NK-92 treated with Interleukin-12 subunit alpha and Interleukin-12 subunit beta, amount 100 ng/mL, for 24 hours (cell line): ENCODE measurements around the gene AQP5.
A peak's percentile ranks its signal among the peaks of the same experiment; 100 is the strongest.

ENCODE experiments used
- DNase-seq: peaks from one replicate; lab custom pipeline; 2025; lab: John Stamatoyannopoulos, UW

AQP5 gene

DNA sequence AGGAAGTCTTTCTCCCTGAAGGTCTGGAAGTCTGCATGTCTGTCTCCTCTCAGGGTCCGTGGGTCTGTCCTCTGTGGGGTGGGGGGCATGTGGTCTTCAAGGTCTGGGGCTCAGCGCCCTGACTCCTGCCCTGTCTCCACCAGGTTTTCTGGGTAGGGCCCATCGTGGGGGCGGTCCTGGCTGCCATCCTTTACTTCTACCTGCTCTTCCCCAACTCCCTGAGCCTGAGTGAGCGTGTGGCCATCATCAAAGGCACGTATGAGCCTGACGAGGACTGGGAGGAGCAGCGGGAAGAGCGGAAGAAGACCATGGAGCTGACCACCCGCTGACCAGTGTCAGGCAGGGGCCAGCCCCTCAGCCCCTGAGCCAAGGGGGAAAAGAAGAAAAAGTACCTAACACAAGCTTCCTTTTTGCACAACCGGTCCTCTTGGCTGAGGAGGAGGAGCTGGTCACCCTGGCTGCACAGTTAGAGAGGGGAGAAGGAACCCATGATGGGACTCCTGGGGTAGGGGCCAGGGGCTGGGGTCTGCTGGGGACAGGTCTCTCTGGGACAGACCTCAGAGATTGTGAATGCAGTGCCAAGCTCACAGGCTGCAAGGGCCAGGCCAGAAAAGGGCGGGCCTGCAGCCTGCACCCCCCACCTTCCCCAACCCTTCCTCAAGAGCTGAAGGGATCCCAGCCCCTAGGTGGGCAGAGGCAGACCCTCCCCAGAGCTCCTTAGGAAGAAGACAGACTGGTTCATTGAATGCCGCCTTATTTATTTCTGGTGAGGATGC is 3.4 kb downstream of the AQP5 start:
- no peak for DNase-seq

DNA sequence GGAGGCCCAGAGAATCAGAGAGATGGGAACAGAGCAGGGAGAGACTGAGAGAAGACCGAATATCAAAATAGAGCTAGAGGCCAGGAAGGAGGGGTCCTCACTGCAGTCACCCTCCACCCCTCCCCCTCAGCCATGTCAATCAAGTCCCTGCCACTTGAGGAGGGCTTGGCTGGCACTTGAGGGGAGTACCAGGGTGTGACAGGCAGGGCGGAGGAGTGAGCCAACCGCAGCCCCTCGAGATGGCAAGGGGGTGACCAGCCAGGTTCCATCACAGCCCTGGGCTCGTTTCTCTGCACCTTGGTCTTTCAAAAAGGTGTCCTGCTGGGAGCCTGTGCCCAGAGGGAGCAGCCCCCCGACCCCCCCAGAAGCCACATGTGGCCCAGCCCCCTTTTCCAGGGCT is 4.2 kb downstream of the AQP5 start:
- no peak for DNase-seq

- no peak for DNase-seq
Observed at GRCh38 chr12:49966511-49967041, 4.9 kb downstream of the AQP5 start.

DNA sequence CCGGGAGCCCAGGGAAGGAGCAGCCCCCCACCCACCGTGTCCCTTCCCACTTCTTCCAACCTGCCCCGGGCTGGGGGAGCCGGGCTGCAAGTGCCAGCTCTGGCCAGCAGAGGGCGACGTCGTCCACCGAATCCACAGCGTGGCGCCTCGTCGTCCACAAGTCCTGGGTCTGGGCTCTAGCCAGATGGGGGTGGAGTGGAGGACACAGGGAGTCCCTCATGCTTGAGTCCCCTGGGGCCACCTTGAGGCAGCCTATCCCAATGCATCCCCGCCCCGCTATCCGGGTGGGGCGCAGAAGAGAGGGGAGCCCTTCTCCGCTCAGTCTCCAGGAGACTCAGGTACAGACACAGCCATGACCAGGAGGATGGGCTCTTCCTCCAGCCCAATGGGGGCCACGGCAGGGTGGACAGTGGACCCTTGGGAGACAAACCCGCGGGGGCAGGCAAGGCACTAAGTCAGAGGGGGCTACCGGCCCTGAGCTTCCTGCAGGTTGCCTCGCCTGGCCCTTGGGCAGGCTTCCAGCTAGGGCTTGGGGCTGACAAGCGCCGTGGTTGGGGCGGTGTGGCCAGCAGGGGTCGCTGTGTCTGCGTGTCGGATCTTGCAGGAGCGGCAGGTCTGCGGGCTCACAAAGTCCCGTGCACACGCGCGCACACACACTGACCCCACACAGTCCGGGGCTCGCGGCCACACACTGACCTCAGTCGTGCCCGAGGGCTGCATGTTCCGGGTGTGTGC is 5.5 kb downstream of the AQP5 start:
- DNase-seq: peak; percentile 37

GRCh38 chr12:49967777-49968250 is 6.1 kb downstream of the AQP5 start:
- no peak for DNase-seq

DNA sequence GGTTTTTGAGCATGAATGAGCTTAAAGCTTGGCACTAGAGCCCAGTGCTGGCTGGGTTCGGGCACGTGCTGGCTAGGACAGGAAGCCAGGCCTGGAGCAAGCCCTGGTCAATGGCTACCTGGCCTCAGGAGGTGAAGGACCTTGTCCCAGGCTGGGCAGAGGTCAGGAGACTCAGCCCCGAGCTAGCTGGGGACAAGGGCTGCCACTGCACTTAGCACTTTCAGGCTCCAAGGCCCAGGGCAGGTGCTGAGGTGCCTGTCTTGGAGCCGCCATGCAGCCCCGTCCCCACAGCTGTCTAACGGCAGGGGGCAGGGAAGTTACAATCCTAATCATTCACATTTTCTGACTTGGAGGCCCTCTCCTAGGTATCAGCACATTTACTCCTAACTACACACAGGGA is 6.8 kb downstream of the AQP5 start:
- DNase-seq: no peak

DNA sequence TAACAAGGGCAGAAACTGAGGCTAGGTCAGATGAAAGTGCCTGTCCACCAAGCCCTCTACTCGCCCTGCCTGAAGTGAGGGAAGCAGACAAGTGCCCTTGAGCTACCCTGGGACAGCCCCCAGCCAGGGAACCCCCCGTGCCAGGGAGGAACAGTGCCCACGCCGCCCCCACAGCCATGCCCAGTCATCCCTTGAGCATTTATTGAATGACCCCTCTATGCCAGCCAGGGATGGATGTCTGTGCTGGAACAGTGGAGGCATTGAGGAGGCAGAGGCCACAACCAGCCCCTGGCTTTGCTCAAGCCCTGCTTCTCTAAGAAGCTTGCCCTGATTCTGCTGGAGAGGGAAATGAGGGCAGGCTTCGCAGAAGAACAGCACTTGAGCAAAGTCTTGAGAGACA is 7.4 kb downstream of the AQP5 start:
- DNase-seq: no peak

DNA sequence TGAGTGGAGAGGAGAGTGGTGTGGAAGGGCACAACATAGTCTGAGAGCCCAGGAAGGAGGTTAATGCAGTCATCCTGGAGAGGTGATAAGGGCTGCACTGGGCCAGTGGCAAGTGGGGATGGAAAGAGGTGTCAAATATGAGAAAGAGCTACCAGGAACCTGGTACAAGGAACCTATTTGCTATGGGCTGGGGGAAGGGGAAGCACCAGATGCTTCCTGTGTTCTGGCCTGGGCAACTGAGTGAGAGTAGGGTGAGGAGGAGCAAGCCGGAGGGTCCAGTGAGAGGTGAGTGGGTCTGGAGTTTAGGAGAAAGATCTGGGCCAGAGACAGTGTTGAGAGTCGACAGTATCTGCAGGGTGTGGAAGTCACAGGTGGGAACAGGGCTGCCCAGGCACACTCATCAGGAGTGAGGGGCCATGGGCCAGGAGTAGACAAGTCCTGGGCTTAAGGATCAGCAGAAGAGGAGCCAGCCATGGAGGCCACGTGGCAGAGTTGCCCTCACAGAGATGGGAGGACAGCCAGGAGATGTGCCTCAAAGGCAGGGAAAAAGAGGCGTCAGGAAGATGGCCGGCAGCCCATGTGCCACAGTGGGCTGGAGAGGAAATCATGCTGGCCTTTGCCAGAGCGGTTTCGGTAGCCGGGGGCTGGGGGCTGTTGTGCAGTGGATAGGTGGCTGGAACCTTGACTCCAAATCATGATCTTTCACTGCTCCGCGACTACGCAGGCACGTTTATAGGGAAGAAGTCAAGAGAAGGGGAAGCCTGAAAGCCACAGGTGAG is 8.2 kb downstream of the AQP5 start:
- DNase-seq: no peak

DNA sequence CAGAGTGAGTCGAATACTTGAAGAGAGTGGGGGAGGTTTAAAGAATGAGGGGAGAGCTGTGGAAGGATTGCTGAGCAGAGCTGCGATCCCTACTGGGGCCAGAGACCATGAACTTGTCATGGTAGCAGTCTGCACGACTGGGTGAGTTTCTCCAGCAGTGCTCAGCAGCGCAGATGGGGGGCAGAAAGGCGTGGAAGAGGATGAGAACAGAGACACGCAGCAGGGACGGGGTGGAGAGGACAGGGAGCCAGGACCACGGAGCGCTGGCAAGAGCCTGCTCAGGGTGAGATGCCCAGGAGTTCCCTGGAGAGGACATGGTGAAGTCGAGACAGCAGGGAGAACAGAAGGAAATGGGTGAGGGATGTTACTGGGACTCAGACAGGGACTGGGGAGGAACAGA is 9.0 kb downstream of the AQP5 start:
- DNase-seq: no peak

DNA sequence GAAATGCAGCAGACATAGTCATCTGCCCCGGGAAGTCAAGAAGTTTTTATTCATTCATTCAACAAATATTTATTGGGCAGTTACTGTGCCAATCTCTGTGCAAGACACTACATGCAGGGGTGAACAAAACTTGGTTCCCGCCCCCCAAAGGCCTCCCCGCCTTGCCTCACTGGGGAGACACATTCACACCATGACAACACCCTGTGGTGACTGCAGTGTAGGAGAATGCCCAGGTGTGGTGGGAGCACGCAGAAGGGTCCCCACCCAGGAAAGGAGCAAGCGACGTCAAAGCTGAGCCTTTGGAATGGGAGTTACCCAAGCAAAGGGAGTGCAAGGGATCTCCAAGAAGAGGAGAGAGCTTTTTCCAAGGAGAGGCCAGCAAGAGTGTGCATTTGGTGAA is 9.5 kb downstream of the AQP5 start:
- no peak for DNase-seq

DNA sequence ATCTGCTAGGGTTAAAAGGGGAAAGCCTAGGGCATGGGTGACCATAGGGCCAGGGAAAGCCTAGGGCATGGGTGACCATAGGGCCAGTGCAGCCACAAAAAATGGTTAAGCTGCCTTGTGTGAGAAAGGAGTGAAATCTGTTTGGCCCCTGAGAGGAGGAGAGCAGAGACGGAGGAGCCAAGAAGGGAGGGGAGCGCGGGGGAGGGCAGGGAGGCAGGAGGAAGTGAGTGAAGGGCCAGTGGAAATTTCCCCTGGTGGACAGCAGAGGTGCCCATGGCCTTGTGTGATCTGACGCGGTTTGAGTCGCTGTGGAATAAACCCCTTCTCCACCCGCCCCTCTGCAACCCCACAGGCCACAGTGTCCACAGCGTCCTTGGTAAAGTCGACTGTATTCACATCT is 10.5 kb downstream of the AQP5 start:
- DNase-seq: no peak

DNA sequence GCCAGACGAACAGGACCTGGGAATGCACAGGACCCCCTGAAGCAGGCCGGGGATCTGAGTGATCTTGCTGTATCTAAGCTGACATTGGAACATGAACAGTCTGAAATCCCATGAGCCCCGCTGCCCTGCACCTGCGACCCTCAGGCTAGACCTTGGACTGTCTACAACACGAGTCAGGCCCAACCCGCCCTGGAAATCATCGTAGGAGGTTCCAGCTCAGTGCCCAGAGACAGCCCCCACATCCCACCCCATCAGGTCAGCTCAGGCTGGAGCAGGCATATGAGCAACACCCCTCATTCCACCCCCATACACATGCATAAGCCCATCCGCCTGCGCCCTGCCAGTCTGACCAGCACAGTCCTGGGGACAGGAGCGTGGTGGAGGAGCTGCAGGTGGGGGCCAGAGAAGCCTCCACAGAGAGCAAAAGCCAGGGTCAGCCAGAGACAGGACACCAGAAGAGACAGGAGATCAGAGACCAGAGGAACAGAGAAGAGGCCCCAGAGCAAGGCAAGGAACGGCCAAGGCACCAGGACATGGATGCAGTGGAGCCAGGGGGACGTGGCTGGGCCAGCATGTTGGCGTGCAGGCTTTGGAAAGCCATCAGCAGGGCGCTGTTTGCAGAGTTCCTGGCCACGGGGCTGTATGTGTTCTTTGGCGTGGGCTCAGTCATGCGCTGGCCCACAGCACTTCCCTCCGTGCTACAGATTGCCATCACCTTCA is 11.1 kb downstream of the AQP5 start, which contains the start of gene AQP6:
TSS of gene AQP6 (plus strand) at position 307 of the 720 bp plus-strand sequence. CDS start at position 534, 227 bp downstream.
- no peak for DNase-seq

DNA sequence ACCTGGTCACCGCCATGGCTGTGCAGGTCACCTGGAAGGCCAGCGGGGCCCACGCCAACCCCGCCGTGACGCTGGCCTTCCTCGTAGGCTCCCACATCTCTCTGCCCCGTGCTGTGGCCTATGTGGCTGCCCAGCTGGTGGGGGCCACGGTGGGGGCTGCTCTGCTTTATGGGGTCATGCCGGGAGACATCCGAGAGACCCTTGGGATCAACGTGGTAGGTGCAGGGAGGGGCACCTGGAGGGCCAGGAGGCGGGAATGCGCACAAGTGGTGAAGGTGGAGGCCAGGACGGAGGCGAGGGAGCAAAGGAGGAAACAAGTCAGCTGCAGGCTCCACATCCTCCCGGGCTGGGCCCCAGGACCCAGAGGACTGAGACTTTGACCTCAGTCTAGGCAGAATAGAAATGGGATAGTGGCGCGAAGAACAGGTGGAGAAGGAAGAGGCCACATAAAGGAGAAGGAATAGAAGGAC is 11.7 kb downstream of the AQP5 start:
- no peak for DNase-seq

DNA sequence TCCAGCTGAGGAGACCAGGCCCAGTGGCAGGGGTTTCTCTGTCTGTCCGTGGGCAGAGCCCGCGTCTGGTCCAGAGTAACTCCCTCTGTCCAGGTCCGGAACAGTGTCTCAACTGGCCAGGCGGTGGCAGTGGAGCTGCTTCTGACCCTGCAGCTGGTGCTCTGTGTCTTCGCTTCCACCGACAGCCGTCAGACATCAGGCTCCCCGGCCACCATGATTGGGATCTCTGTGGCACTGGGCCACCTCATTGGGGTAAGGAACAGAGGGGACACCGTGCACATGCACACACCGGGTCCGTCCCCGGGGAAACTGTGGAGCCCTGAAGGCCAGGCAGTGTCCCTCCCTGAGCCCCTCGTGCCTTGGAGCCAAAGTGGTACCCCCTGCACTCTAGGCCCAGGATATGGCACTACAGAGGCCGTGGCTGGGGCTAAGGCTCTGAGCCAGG is 12.6 kb downstream of the AQP5 start:
- DNase-seq: no peak

DNA sequence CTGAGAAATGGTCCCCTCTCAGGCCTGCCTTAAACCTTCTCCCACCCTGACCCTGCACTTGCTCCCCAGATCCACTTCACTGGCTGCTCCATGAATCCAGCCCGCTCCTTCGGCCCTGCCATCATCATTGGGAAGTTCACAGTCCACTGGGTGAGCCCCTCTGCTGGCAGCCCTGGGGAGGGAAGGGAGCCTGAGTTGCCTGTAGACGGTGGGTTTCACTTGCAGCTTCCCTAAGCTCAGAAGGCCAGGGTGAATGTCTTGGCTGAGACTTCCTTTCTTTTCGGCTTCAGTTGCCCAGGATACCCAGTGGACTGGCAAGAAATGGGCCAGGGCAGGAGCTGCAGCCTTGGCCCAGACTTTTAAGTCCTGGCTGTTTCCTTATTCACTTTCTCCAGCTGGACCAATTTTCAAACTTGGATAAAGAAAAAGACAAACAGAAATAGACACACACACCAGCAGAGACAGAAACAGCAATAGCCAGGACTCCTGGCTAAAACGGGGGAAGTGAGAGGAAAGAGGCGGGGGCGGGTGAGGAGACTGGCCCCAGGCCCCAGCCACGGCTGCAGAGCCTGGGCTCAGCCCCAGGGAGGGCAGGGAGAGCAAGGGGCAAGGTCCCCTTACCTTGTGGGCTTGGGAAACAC is 13.1 kb downstream of the AQP5 start:
- no peak for DNase-seq

GRCh38 chr12:49975318-49975761 is 13.7 kb downstream of the AQP5 start:
- no peak for DNase-seq

DNA sequence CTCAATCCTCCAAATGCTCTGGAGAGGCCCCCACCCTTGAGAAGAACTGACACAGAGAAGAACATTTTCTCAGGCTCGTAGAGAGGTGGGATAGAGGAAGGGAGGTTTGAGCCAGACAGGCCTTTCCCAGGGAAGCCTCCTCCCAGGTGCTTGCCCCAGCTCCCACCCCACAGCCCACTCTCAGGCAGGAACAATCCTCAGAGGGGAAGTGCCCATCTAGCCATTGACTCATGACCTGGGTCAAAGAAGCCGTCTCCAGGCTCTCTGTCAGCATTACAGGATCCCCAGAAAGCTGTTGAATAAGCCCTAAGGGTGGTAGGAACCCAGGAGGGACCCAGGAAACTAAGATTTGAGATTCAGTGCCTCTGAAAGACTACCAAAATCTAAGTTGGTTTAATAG is 14.9 kb downstream of the AQP5 start:
- DNase-seq: no peak

DNA sequence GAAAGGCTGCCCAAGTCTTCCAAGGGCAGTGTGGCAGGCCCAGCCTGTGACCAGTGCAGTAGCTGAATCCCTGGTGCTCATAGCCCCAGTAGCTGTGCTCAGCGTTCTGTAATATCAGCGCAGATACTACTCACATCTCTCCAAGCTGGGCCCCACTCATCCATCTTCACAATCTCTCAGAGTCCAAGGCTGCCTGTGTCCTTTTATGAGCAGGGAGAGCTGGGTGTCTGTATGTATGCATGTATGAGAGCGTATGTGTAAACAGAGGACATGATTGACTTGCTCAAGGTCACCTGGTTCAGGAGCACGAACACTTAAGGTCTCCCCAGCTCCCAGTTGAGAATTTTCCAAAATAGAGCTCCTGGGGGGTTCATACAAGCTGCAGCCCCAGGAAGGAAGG is 16.5 kb downstream of the AQP5 start:
- no peak for DNase-seq

GRCh38 chr12:49979016-49979586 is 17.4 kb downstream of the AQP5 start:
- DNase-seq: no peak

DNA sequence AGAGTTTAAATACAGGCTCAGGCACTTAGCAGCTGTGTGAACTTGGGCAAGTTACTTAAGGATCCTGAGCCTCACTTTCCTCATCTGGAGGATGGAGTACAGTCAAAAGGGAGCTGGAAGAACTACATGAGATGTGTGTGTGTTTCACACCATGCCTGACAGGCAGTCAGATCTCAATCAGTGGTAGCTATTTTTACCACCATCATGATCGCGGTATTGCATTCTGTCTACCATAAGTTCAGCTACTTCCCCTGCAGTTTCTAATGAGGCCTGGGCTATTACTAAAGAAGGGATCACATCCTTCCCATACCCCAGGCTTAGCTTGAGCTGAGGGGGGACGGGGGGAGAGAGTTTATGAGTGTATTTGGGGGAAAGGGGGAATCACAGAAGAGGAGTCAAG is 18.1 kb downstream of the AQP5 start:
- DNase-seq: no peak
